GM18867 (cell line): ENCODE measurements around the gene ZNF284.
"Not testable (repeated sequence)": the region's sequence is repeated elsewhere in the genome, so short reads cannot be mapped to it uniquely, and the experiment has no call there.

Experiments
- ATAC-seq: cut with Tn5 transposase; IDR thresholded peaks from one replicate; pipeline ENCODE4 v1.9.1; 2021; ENCODE audit warnings: mild to moderate bottlenecking, moderate library complexity; ENCODE audit not compliant: unreplicated experiment

The ZNF284 gene

GRCh38 chr19:44109458-44109857, 37.5 kb downstream of the ZNF284 start:
- ATAC-seq, result no peak

GRCh38 chr19:44111910-44112463, 40.0 kb downstream of the ZNF284 start:
- ATAC-seq, result no peak

GRCh38 chr19:44112802-44113137, 40.8 kb downstream of the ZNF284 start:
- peak; percentile 23 for ATAC-seq

- ATAC-seq, result peak; percentile 93
Observed at GRCh38 chr19:44113138-44113783, 41.3 kb downstream of the ZNF284 start, which contains the start of gene ZNF225. ZNF225 (plus strand) TSS chr19:44113399; CDS start chr19:44115828, 2,429 bp downstream.

GRCh38 chr19:44113784-44114390, 41.9 kb downstream of the ZNF284 start:
- no peak for ATAC-seq

GRCh38 chr19:44121162-44121561, 49.2 kb downstream of the ZNF284 start:
- not testable (repeated sequence) for ATAC-seq

- ATAC-seq, result no peak
Observed at GRCh38 chr19:44131955-44132354, 60.0 kb downstream of the ZNF284 start.
